ENCODE results near the gene WDR74. TPM values are rescaled to one million over a fixed set of nuclear protein-coding genes. Genes with fewer than 3 reads are reported as not detected.

Gene WDR74
- total and polyA plus RNA-seq, 9 of the 15 experiments (the other 6 are each of a cell fraction or from before 2014, with no cell fraction given) = 32.7 to 210 (median 114) TPM

- TF ChIP-seq CHAMP1 (IDR thresholded peaks at IDR 0.05) = no peak
- TF ChIP-seq ZNF253 (CRISPR knock-in tag; conservative IDR thresholded peaks at IDR 0.05) = no peak
- TF ChIP-seq YY1 (IDR thresholded peaks at IDR 0.05; ENCODE audit: borderline replicate concordance in 1 of 3, control insufficient read depth in 1 of 3, extremely low read depth in 1 of 3, insufficient read depth in 3 of 3, insufficient read length in 1 of 3, insufficient replicate concordance in 2 of 3, low read depth in 1 of 3, low read length in 2 of 3) = no peak
- no peak for TF ChIP-seq BDP1 (IDR thresholded peaks at IDR 0.05; ENCODE audit: insufficient read depth, insufficient read length)
- TF ChIP-seq NR2F6 (CRISPR knock-in tag; IDR thresholded peaks at IDR 0.05) = no peak
- peak; percentile 62; the same call in 1 of the 2 replicates for TF ChIP-seq TCF7L2 (IDR thresholded peaks at IDR 0.05; ENCODE audit: low read depth, low read length)
- TF ChIP-seq MXI1 (IDR thresholded peaks at IDR 0.05; ENCODE audit: low read depth, low read length) = peak; percentile 4; the same call in 1 of the 2 replicates
- TF ChIP-seq HMBOX1 (IDR thresholded peaks at IDR 0.05) = no peak
- TF ChIP-seq ZBTB8A (IDR thresholded peaks at IDR 0.05; ENCODE audit: partially characterized antibody) = no peak
- no peak for TF ChIP-seq RBBP5 (IDR thresholded peaks at IDR 0.05; ENCODE audit: borderline replicate concordance, insufficient read depth, low read length, poor library complexity, severe bottlenecking)
- TF ChIP-seq SMAD1 (IDR thresholded peaks at IDR 0.05; ENCODE audit: low read depth, low read length, partially characterized antibody) = peak; percentile 78
- peak; percentile 67; the same call in 1 of the 2 replicates for TF ChIP-seq NFXL1 (CRISPR knock-in tag; IDR thresholded peaks at IDR 0.05)
- peak; percentile 33; the same call in 1 of the 2 replicates for TF ChIP-seq STAT5A (IDR thresholded peaks at IDR 0.05; ENCODE audit: borderline replicate concordance, low read length)
- TF ChIP-seq ZKSCAN1 (IDR thresholded peaks at IDR 0.05; ENCODE audit: low read depth, low read length) = no peak
- TF ChIP-seq FOSL1 (tag; conservative IDR thresholded peaks at IDR 0.05) = peak; percentile 98
- TF ChIP-seq RFX1 (IDR thresholded peaks at IDR 0.05) = no peak; the same call in 1 of the 2 replicates
- TF ChIP-seq ZBTB12 (CRISPR knock-in tag; IDR thresholded peaks at IDR 0.05) = no peak
- no peak for TF ChIP-seq XRCC5 (IDR thresholded peaks at IDR 0.05; ENCODE audit: low read depth, low read length)
- TF ChIP-seq ZNF398 (CRISPR knock-in tag; IDR thresholded peaks at IDR 0.05) = no peak
- peak; percentile 90 for TF ChIP-seq TOE1 (IDR thresholded peaks at IDR 0.05; ENCODE audit: borderline replicate concordance)
- TF ChIP-seq TOE1 (CRISPR knock-in tag; IDR thresholded peaks at IDR 0.05; ENCODE audit: borderline replicate concordance, low read depth) = no peak
These were observed 42.4 kb upstream of the WDR74 start (continued) for GRCh38 chr11:62881579-62882430.

Measured in K562 (cell line).